Upper lobe of right lung (tissue), 1 donor: Measurements from ENCODE around the gene BRI3BP. TPM values are rescaled to one million over a fixed set of nuclear protein-coding genes. Genes with fewer than 3 reads are reported as not detected.

Source experiments
- ATAC-seq: fragments of 200-7000 bp; cut with Tn5 transposase; one replicate; pipeline ENCODE4 v1.9.1; 2020; ENCODE audit warnings: mild to moderate bottlenecking, moderate library complexity
- DNase-seq: peaks from one replicate; pipeline ENCODE4 v3.0.0-alpha.2; 2020
- H3K27ac ChIP-seq: fragments of 200-600 bp; one replicate; pipeline ENCODE4 v1.8.0; 2022
- H3K27me3 ChIP-seq: fragments of 200-600 bp; one replicate; pipeline ENCODE4 v1.8.0; 2022; ENCODE audit warnings: mild to moderate bottlenecking
- H3K36me3 ChIP-seq: fragments of 200-600 bp; one replicate; pipeline ENCODE4 v1.8.0; 2022
- H3K4me1 ChIP-seq: fragments of 200-600 bp; one replicate; pipeline ENCODE4 v1.8.0; 2022
- H3K4me3 ChIP-seq: fragments of 200-600 bp; one replicate; pipeline ENCODE4 v1.8.0; 2022; ENCODE audit warnings: mild to moderate bottlenecking
- H3K9me3 ChIP-seq: fragments of 200-600 bp; one replicate; pipeline ENCODE4 v1.8.0; 2022
- intact Hi-C: fragments of 100-400 bp; cut with DNase I; formaldehyde crosslinking; loops from one replicate; pipeline ENCODE4 v1.11.0; 2022
- total RNA-seq: library from RNA; stranded (reverse); fragmentation: NEBNext Ultra II Directional; extraction: Animal tissue kit (Norgen Biotek cat#: 25700); gene quantifications from one replicate; pipeline ENCODE4 v1.2.1, GENCODE V29; 2021
- TF ChIP-seq, protein P1 (sequence below): fragments of 200-600 bp; IDR thresholded peaks from one replicate; pipeline ENCODE4 v1.8.0; 2022; ENCODE audit warnings: antibody characterized with exemption
- donor health status: DM: no; HTN: yes; CAD: no; lungs with severe emphysema.

Gene BRI3BP
- total RNA-seq, 1 donor from 2014 or later, result 8.2 TPM

DNA sequence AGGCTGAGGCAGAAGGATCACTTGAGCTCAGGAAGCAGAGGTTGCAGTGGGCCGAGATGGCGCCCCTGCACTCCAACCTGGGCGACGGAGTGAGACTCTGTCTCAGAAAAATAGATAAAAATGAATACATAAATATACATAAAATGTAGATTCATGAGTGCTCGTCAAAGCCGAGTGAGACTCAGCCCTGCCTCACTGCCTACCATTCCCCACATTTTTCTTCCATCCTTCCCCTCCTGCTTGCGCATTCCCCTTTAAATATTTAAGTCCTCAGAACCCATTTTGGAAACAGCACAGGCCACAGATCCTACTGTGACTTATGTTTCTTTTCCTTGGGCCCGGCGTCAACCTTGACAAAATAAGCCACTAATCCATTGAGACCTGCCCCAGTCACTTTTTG lies 39.8 kb downstream of the BRI3BP start:
- intact Hi-C loops, result no loop called here
- no peak for DNase-seq
- Histone ChIP-seq H3K27me3 (no peaks in the 10 kb centered on the region), H3K36me3 (no peaks in the 10 kb centered on the region), H3K27ac (no peak overlapping the region), H3K4me3 (no peak overlapping the region), H3K4me1 (no peaks in the 10 kb centered on the region), H3K9me3 (no peaks in the 10 kb centered on the region)
- TF ChIP-seq, protein P1, sequence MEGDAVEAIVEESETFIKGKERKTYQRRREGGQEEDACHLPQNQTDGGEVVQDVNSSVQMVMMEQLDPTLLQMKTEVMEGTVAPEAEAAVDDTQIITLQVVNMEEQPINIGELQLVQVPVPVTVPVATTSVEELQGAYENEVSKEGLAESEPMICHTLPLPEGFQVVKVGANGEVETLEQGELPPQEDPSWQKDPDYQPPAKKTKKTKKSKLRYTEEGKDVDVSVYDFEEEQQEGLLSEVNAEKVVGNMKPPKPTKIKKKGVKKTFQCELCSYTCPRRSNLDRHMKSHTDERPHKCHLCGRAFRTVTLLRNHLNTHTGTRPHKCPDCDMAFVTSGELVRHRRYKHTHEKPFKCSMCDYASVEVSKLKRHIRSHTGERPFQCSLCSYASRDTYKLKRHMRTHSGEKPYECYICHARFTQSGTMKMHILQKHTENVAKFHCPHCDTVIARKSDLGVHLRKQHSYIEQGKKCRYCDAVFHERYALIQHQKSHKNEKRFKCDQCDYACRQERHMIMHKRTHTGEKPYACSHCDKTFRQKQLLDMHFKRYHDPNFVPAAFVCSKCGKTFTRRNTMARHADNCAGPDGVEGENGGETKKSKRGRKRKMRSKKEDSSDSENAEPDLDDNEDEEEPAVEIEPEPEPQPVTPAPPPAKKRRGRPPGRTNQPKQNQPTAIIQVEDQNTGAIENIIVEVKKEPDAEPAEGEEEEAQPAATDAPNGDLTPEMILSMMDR, result no peak
- ATAC-seq, result no peak

DNA sequence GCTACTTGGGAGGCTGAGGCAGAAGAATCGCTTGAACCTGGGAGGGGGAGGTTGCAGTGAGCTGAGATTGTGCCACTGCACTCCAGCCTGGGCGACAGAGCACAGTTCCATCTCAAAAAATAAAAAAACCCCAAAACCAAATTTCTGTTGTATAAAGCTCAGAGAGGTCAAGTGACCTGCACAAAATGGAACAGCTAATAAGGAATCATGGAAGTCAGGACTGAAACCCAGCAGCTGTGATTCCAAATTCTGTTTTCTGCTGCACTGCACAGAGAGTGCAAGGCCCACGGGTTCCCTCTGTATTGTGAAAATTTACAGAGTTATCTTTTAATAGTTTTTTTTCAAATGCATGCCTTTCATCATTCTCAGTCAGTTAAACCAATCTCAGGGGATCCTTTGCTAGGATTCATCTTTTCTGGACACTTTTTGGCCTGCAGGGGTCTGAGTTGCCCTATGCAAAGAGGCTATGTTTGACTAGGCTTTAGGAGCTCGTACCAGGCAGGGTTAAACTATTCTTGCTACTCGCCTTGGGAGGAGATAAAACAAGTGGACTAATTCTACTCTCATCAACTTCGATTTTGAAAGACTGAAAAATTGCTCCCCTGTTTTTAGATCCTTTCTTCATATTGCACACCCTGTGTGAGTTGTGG lies 45.7 kb downstream of the BRI3BP start:
- no peaks in the 10 kb centered on the region for H3K36me3 ChIP-seq
- H3K4me3 ChIP-seq, result no peak overlapping the region
- no peak for DNase-seq
- H3K27me3 ChIP-seq, result no peaks in the 10 kb centered on the region
- H3K4me1 ChIP-seq, result no peaks in the 10 kb centered on the region
- intact Hi-C loops, result no loop called here
- H3K9me3 ChIP-seq, result no peaks in the 10 kb centered on the region
- ATAC-seq, result no peak
- no peak overlapping the region for H3K27ac ChIP-seq
- TF ChIP-seq, protein P1, result no peak

DNA sequence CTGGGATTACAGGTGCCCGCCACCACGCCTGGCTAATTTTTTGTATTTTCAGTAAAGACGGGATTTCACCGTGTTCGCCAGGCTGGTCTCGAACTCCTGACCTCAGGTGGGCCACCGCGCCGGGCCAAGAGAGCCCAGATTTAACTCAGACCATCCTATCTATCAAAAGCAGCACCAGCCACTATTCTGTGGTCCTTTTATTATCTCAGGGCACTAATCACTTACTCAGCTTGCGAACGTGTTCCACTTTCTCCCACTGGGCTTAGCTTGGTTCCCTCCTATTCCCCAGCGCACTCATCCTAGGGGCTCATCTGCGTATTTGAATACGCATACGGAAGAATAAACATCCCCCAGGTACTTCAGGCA lies 55.6 kb downstream of the BRI3BP start:
- Histone ChIP-seq H3K4me1 (peaks cover 5% of the 10 kb centered on the region), H3K27me3 (no peaks in the 10 kb centered on the region), H3K9me3 (no peaks in the 10 kb centered on the region), H3K36me3 (no peaks in the 10 kb centered on the region), H3K4me3 (peak overlapping the region; percentile 59), H3K27ac (no peak overlapping the region)
- TF ChIP-seq, protein P1, result no peak
- intact Hi-C loops, result no loop called here
- ATAC-seq, result no peak
- DNase-seq, result no peak

DNA sequence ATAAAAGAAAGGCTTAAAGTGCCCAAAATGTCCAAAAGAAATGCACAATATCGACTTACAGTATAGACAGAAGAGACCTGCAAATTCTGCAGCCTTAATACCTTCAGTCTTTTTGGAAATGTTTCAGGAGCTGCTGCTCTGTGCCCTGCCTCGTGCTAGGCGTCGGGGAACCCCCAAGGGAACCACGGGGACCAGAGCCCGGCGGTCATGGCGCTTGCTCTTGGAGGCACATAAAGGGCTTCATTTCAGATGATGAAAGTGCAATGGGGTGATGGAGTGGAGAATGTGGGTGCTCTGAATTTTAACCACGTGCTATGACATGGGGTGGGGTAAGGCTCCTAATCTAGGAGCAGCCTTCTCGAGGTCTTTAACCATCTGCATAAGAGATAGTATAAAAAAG lies 57.0 kb downstream of the BRI3BP start:
- H3K36me3 ChIP-seq, result no peaks in the 10 kb centered on the region
- TF ChIP-seq, protein P1, result no peak
- DNase-seq, result peak; percentile 58
- intact Hi-C loops, result no loop called here
- no peak for ATAC-seq
- no peak overlapping the region for H3K4me3 ChIP-seq
- H3K9me3 ChIP-seq, result no peaks in the 10 kb centered on the region
- no peak overlapping the region for H3K27ac ChIP-seq
- no peaks in the 10 kb centered on the region for H3K27me3 ChIP-seq
- peaks cover 5% of the 10 kb centered on the region for H3K4me1 ChIP-seq

DNA sequence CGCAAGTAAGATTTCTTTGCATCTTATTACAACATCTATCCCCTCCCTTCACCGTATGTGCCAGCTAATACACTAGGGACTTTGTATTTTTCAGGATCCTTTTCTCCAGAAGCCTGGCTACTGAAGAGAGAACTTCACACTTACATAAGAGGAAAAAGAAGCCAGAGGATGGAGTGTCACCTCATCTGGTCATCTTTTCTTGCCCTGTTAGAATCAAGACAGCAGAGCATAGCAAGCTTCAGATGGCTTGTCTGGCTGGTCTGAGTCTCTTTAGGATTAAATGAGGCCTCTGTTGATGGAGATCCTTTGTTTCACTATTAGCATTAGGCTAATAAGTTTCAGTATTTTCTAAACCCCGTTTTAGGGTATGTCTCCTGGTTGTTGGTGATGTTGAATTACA lies 57.4 kb downstream of the BRI3BP start:
- Histone ChIP-seq H3K4me3 (no peak overlapping the region), H3K27ac (no peak overlapping the region), H3K36me3 (no peaks in the 10 kb centered on the region), H3K4me1 (peaks cover 5% of the 10 kb centered on the region), H3K27me3 (no peaks in the 10 kb centered on the region), H3K9me3 (no peaks in the 10 kb centered on the region)
- DNase-seq (no peak), ATAC-seq (no peak)
- intact Hi-C loops, result no loop called here
- TF ChIP-seq, protein P1, result no peak

DNA sequence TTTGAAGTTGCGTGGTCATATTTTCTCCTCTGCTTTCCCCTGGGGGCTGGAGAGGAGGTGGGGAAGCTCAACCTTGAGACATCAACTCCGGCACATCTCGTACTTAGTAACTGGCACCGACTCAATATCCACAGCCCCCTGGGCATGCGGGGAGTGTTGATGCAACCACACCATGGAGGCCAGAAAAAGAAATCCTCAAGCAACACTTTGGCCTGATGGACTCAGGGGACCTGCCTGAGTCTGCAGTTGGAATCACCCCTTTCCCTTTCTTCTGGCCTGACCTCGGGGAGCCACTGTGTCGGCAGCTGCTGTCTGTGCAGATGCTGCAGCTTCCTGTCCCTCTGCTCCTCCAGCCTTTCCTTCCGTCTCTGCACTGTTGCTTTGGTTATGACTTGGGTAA lies 60.4 kb downstream of the BRI3BP start:
- Histone ChIP-seq H3K36me3 (no peaks in the 10 kb centered on the region), H3K4me1 (peaks cover 5% of the 10 kb centered on the region), H3K4me3 (no peak overlapping the region), H3K27ac (no peak overlapping the region), H3K9me3 (no peaks in the 10 kb centered on the region), H3K27me3 (no peaks in the 10 kb centered on the region)
- ATAC-seq, result no peak
- intact Hi-C loops, result no loop called here
- DNase-seq, result no peak
- TF ChIP-seq, protein P1, result no peak
